Stimulated activated CD4-positive, alpha-beta T cell treated with anti-CD3 and anti-CD28 coated beads, Interleukin-2, amount 100 ng/mL, for 48 hours (primary cell): ENCODE data around the gene CDK2AP2.

Experiments used
- DNase-seq, 2 donors: peaks; one replicate each; pipeline ENCODE4 v3.0.0-alpha.2; 2020

The CDK2AP2 gene

GRCh38 chr11:67503119-67504004 is 4.6 kb downstream of the CDK2AP2 start:
- no peak for DNase-seq

- DNase-seq = no peak
Measured at GRCh38 chr11:67502328-67502979, 5.5 kb downstream of the CDK2AP2 start.

GRCh38 chr11:67501854-67502253 is 6.1 kb downstream of the CDK2AP2 start:
- DNase-seq = no peak

- DNase-seq = no peak
Measured at GRCh38 chr11:67500831-67501715, 6.9 kb downstream of the CDK2AP2 start.

GRCh38 chr11:67500484-67500821 is 7.5 kb downstream of the CDK2AP2 start:
- DNase-seq = no peak

- no peak for DNase-seq
Measured at GRCh38 chr11:67499808-67500483, 8.0 kb downstream of the CDK2AP2 start.

GRCh38 chr11:67498544-67498972 is 9.4 kb downstream of the CDK2AP2 start:
- no peak for DNase-seq

GRCh38 chr11:67497656-67498291 is 10.2 kb downstream of the CDK2AP2 start:
- no peak for DNase-seq

- no peak for DNase-seq
Measured at GRCh38 chr11:67496113-67496512, 11.8 kb downstream of the CDK2AP2 start.

- DNase-seq = no peak
Measured at GRCh38 chr11:67495234-67496005, 12.5 kb downstream of the CDK2AP2 start.

- no peak for DNase-seq
Measured at GRCh38 chr11:67494371-67495233, 13.4 kb downstream of the CDK2AP2 start.

- no peak for DNase-seq
Measured at GRCh38 chr11:67493548-67494370, 14.2 kb downstream of the CDK2AP2 start.

- DNase-seq = no peak
Measured at GRCh38 chr11:67492801-67493547, 15.0 kb downstream of the CDK2AP2 start.

- DNase-seq = no peak
Measured at GRCh38 chr11:67492069-67492727, 15.8 kb downstream of the CDK2AP2 start.

GRCh38 chr11:67491276-67492068 is 16.5 kb downstream of the CDK2AP2 start:
- no peak for DNase-seq

- DNase-seq = no peak
Measured at GRCh38 chr11:67490727-67491065, 17.3 kb downstream of the CDK2AP2 start.
